Measurements from ENCODE around the gene PKM. TPM values are rescaled to one million over a fixed set of nuclear protein-coding genes. Genes with fewer than 3 reads are reported as not detected.

PKM gene
- total RNA-seq, 1 donor from 2014 or later, result 879 TPM

DNA sequence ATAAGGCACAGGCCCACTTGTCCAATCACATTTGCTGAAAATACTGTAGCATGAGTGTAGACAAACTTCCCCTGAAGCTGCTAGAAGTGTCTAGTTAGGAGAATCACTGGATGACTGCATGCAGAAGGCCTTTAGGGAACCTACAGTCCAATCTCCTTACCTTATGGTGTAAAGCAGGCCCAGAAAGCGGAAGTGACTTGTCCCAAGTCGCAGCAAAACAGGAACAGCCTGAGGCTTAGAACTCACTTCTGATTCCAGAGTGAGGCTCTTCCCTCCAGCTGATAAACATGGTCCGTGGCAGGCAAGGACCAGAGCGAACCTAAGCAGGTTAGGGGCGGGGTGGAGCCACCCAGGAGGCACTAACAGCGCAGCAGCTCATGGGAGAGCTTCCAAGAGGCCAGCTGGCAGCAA lies 35.9 kb downstream of the PKM start:
- H3K4me3 ChIP-seq (ENCODE audit: low read depth, low read length), result no peak overlapping the region
- peaks cover 4% of the 10 kb centered on the region for H3K36me3 ChIP-seq (ENCODE audit: control insufficient read depth, insufficient read depth, low read length)
- DNase-seq (ENCODE audit: low read depth), result no peak
- no peaks in the 10 kb centered on the region for H3K27me3 ChIP-seq (ENCODE audit: control insufficient read depth, insufficient read depth, low read length)
- TF ChIP-seq, protein P1, sequence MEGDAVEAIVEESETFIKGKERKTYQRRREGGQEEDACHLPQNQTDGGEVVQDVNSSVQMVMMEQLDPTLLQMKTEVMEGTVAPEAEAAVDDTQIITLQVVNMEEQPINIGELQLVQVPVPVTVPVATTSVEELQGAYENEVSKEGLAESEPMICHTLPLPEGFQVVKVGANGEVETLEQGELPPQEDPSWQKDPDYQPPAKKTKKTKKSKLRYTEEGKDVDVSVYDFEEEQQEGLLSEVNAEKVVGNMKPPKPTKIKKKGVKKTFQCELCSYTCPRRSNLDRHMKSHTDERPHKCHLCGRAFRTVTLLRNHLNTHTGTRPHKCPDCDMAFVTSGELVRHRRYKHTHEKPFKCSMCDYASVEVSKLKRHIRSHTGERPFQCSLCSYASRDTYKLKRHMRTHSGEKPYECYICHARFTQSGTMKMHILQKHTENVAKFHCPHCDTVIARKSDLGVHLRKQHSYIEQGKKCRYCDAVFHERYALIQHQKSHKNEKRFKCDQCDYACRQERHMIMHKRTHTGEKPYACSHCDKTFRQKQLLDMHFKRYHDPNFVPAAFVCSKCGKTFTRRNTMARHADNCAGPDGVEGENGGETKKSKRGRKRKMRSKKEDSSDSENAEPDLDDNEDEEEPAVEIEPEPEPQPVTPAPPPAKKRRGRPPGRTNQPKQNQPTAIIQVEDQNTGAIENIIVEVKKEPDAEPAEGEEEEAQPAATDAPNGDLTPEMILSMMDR (IDR thresholded peaks at IDR 0.05; ENCODE audit: insufficient read depth, low read length, poor library complexity, severe bottlenecking), result no peak

DNA sequence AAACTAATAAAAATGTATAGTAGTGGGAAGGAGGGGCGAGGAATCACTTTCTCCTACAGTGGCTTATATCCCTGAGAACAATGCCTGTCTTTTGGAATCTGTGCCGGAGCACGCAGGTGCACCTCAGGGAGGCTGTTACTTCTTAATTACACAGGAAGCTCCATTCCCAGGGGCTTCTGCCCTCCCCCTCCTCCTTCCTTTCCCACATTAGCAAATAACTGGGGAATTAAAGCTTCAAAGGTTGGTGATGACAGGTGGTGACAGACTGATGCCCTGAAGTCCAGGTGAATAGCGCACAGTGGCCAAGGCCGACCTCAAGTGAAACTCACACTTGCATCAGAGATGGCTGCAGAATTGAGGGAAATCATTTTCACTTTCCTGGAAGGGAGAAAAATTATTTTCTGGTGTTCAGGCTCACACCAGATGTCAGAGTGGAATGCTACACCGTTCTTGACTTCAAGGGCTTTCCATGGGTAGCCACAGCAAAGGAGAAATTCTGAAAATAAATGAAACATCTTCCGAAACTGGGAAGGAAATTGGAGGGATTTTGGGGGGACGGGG lies 37.1 kb downstream of the PKM start:
- no peak for DNase-seq (ENCODE audit: low read depth)
- Histone ChIP-seq H3K36me3 (ENCODE audit: control insufficient read depth, insufficient read depth, low read length) (no peaks in the 10 kb centered on the region), H3K27me3 (ENCODE audit: control insufficient read depth, insufficient read depth, low read length) (no peaks in the 10 kb centered on the region), H3K4me3 (ENCODE audit: low read depth, low read length) (no peak overlapping the region)
- TF ChIP-seq, protein P1 (IDR thresholded peaks at IDR 0.05; ENCODE audit: insufficient read depth, low read length, poor library complexity, severe bottlenecking), result no peak

DNA sequence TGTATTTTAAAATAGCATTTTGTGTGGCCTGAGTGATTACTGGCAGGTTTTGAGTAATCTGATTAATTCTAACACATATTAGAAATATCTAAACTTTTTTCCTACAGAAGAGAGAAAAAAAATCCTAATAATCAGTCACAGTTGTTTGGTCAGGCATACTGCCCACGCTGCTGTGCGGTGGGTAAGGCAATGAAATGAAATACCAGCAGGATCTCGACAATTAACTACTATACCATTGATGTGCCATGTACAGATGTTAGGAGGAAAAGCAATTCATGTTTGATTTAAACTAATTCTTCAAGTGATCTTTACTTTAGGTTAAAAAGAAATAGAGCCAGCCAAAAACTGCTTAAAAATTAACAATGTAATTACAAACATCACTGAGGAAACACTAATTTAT lies 38.6 kb downstream of the PKM start:
- Histone ChIP-seq H3K4me3 (ENCODE audit: low read depth, low read length) (no peak overlapping the region), H3K27me3 (ENCODE audit: control insufficient read depth, insufficient read depth, low read length) (no peaks in the 10 kb centered on the region), H3K36me3 (ENCODE audit: control insufficient read depth, insufficient read depth, low read length) (no peaks in the 10 kb centered on the region)
- TF ChIP-seq, protein P1 (IDR thresholded peaks at IDR 0.05; ENCODE audit: insufficient read depth, low read length, poor library complexity, severe bottlenecking), result no peak
- no peak for DNase-seq (ENCODE audit: low read depth)

DNA sequence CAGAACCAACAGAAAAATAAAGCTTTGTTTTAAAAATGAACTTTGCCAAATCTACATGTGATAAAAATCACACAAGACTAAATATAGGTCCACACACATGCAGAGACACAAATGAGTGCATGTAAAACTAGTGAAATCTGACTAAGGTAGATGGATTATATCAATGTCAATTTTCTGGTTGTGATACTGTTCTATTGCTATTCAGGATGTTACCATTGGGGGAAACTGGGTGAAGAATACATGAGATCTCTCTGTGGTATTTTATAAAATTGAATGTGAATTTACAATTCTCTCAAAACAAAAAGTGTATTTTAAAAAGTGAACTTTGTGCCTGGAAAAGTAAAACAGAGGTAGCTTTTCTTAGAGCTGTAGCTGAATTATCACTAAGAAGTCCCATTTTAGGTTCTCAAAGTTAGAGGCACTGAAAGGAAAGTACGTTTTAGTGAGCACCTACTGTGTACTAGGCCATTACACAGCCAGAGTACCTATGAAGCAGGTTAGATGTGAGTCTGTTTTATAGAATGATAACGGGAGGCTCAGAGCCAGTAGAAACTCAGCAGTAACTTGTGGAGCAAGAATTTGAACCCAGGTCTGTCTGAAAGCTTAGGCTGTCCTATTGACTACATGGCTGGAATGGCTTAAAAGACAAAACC lies 41.6 kb downstream of the PKM start:
- DNase-seq (ENCODE audit: low read depth), result no peak
- H3K36me3 ChIP-seq (ENCODE audit: control insufficient read depth, insufficient read depth, low read length), result no peaks in the 10 kb centered on the region
- TF ChIP-seq, protein P1 (IDR thresholded peaks at IDR 0.05; ENCODE audit: insufficient read depth, low read length, poor library complexity, severe bottlenecking), result no peak
- H3K4me3 ChIP-seq (ENCODE audit: low read depth, low read length), result no peak overlapping the region
- H3K27me3 ChIP-seq (ENCODE audit: control insufficient read depth, insufficient read depth, low read length), result no peaks in the 10 kb centered on the region

DNA sequence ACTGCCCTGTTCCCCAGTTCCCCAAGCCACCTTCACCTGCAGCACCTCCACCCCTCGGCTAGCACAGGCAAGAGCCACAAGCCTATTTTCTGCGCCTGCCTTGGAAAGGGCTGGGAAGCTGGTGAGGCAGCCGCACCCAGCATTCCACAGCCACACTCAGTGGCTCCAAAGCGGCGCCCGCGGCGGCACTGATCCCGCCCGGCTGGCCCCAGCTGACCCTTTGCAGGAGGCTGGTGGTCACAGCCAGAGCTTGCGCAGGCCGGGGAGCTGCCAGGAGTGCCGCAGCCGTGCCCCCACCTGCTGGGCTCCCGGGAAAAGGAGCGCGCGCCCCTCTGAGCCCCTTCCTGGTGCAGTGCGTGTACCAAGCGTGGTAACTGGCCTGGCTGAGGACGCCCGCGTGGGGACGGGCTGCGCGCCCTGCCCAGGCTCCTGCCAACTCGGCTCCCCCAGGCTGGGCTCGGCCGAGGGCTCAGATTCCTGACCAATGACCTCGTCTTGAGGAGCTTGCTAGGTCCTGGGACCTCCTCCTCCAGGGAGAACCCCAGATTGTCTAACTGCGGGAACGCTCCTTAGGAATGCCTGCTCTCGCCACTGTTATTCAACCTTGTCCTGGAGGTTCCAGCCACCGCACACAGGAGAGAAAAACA lies 46.7 kb downstream of the PKM start:
- no peaks in the 10 kb centered on the region for H3K27me3 ChIP-seq (ENCODE audit: control insufficient read depth, insufficient read depth, low read length)
- no peaks in the 10 kb centered on the region for H3K36me3 ChIP-seq (ENCODE audit: control insufficient read depth, insufficient read depth, low read length)
- DNase-seq (ENCODE audit: low read depth), result no peak
- H3K4me3 ChIP-seq (ENCODE audit: low read depth, low read length), result peak overlapping the region; percentile 28
- TF ChIP-seq, protein P1 (IDR thresholded peaks at IDR 0.05; ENCODE audit: insufficient read depth, low read length, poor library complexity, severe bottlenecking), result no peak
